Glutamatergic neuron (in vitro differentiated cells): Measurements from ENCODE around the gene CCDC33. TPM values are rescaled to one million over a fixed set of nuclear protein-coding genes. Genes with fewer than 3 reads are reported as not detected.

Experiments used
- DNase-seq: peaks from one replicate; pipeline ENCODE4 v3.0.0; 2022
- H3K27ac Mint-ChIP-seq: one replicate; pipeline ENCODE4 v1.8.0; 2020; ENCODE audit warnings: mild to moderate bottlenecking, mixed read lengths, inconsistent platforms; ENCODE audit not compliant: unreplicated experiment
- H3K27me3 Mint-ChIP-seq: one replicate; pipeline ENCODE4 v1.8.0; 2020; ENCODE audit warnings: mild to moderate bottlenecking, moderate library complexity, mixed read lengths, inconsistent platforms; ENCODE audit not compliant: unreplicated experiment
- H3K36me3 Mint-ChIP-seq: one replicate; pipeline ENCODE4 v1.8.0; 2020; ENCODE audit warnings: mild to moderate bottlenecking, mixed read lengths, inconsistent platforms; ENCODE audit not compliant: unreplicated experiment
- H3K4me1 Mint-ChIP-seq: one replicate; pipeline ENCODE4 v1.8.0; 2020; ENCODE audit warnings: mild to moderate bottlenecking, low read depth, mixed read lengths, inconsistent platforms; ENCODE audit not compliant: unreplicated experiment
- H3K4me3 Mint-ChIP-seq: one replicate; pipeline ENCODE4 v1.8.0; 2020; ENCODE audit warnings: mild to moderate bottlenecking, mixed read lengths, inconsistent platforms; ENCODE audit not compliant: unreplicated experiment
- H3K9me3 Mint-ChIP-seq: one replicate; pipeline ENCODE4 v1.8.0; 2020; ENCODE audit warnings: mild to moderate bottlenecking, moderate library complexity, mixed read lengths, inconsistent platforms; ENCODE audit not compliant: unreplicated experiment
- total RNA-seq: library from RNA; stranded (reverse); fragmentation: NEBNext Ultra II Directional; extraction: Animal tissue kit (Norgen Biotek cat#: 25700); gene quantifications from one replicate; pipeline ENCODE4 v1.2.1, GENCODE V29; 2021; ENCODE audit not compliant: unreplicated experiment
- TF ChIP-seq, protein P1 (sequence below): fragments of 200-600 bp; sonication (generic); IDR thresholded peaks from one replicate; pipeline ENCODE4 v1.5.0; 2021; ENCODE audit not compliant: partially characterized antibody, unreplicated experiment

CCDC33 gene
- total RNA-seq, 1 donor from 2014 or later, result 0.49 TPM

DNA sequence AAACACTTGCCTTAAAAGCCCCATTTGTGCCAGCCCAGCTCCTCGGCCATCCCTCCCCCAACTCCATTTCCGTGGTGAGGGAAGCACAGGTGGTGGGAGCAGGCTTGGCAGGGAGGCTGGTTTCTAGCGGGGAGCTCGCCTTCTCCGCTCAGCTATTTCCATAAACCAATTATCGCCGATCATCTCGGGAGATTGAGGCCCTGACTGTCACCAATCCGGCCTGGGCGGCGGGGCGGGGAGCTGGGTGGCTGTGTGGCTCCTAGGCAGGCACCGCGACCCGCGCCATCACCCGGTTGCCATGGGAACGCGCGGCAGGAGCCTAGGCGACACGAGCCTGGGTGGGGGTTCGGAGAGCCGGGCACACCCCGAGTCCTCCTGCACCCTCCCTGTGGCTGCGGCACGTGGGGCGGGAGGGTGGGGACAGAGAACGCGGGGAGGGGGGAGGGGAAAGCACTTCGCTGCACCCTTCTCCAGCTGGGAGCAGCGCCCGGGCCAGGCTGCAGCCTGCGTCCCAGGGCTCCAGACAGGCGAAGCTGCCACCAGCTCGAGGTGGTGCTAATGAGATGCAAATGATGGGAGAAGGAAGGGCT, 9.3 kb downstream of the CCDC33 start:
- H3K27me3 Mint-ChIP-seq, result peaks cover 10% of the 10 kb centered on the region
- peak; percentile 78 for DNase-seq
- H3K27ac Mint-ChIP-seq, result peak overlapping the region; percentile 8
- peaks cover 10% of the 10 kb centered on the region for H3K9me3 Mint-ChIP-seq
- no peaks in the 10 kb centered on the region for H3K36me3 Mint-ChIP-seq
- TF ChIP-seq, protein P1, sequence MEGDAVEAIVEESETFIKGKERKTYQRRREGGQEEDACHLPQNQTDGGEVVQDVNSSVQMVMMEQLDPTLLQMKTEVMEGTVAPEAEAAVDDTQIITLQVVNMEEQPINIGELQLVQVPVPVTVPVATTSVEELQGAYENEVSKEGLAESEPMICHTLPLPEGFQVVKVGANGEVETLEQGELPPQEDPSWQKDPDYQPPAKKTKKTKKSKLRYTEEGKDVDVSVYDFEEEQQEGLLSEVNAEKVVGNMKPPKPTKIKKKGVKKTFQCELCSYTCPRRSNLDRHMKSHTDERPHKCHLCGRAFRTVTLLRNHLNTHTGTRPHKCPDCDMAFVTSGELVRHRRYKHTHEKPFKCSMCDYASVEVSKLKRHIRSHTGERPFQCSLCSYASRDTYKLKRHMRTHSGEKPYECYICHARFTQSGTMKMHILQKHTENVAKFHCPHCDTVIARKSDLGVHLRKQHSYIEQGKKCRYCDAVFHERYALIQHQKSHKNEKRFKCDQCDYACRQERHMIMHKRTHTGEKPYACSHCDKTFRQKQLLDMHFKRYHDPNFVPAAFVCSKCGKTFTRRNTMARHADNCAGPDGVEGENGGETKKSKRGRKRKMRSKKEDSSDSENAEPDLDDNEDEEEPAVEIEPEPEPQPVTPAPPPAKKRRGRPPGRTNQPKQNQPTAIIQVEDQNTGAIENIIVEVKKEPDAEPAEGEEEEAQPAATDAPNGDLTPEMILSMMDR, result no peak
- H3K4me1 Mint-ChIP-seq, result peaks cover 20% of the 10 kb centered on the region
- H3K4me3 Mint-ChIP-seq, result peak overlapping the region; percentile 81

DNA sequence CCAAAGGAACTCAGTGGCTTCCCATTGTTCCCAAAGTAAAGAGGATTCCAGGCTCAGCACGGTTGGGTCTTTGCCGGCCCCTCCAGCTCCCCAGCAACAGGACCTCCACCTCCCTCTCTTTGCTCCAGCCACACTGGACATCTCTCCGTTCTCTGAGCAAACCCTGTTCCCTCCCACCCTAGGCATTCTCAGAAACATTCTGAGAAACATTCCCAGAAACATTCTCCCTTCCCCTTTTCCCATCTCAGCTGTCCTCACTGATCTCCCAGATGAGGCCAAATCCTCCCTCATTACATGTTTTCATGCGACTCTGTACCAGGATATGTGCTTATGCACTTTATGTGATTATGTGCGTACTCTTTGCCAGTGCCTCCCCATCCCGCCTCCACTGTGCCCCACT, 14.1 kb downstream of the CCDC33 start:
- no peaks in the 10 kb centered on the region for H3K36me3 Mint-ChIP-seq
- H3K4me3 Mint-ChIP-seq, result no peak overlapping the region
- TF ChIP-seq, protein P1, result no peak
- peaks cover 9% of the 10 kb centered on the region for H3K4me1 Mint-ChIP-seq
- H3K9me3 Mint-ChIP-seq, result peaks cover 10% of the 10 kb centered on the region
- no peak overlapping the region for H3K27ac Mint-ChIP-seq
- peaks cover 4% of the 10 kb centered on the region for H3K27me3 Mint-ChIP-seq
- no peak for DNase-seq

DNA sequence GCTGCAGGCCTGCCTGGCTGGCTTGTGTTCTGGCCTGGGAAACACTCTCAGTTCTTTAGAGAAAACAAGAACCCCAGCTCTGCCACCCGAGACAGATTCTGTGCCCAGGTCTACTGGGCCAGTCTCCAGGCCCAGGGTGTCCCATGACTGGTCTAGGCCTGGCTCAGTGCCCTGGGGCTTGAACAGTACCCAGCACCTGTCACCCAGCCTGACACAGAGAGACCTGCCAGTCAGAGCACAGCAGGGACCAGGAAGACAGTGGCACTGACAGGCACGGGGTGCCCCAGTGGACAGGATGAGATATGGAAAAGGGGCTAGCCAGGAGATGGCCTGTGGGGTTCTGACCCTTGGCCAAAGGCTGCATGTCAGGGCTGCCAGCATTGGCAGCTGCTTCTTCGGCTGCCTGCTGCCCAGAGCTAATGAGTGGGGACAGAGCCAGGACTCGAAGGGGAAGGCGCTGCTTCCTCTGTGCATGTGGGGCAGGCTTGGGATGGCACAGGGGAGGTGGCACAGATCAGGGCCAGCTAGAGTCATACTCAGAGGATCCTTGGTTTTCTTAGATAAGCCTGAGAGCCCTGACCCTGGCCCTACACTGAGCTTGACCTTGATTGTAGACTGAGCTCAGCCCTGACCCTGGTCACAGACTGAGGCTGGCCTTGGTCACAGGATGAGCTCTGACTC, 15.1 kb downstream of the CCDC33 start:
- Mint-ChIP-seq H3K27ac (no peak overlapping the region), H3K9me3 (peaks cover 7% of the 10 kb centered on the region), H3K36me3 (no peaks in the 10 kb centered on the region), H3K4me3 (no peak overlapping the region), H3K27me3 (peaks cover 3% of the 10 kb centered on the region), H3K4me1 (peaks cover 6% of the 10 kb centered on the region)
- no peak for DNase-seq
- TF ChIP-seq, protein P1, result no peak

DNA sequence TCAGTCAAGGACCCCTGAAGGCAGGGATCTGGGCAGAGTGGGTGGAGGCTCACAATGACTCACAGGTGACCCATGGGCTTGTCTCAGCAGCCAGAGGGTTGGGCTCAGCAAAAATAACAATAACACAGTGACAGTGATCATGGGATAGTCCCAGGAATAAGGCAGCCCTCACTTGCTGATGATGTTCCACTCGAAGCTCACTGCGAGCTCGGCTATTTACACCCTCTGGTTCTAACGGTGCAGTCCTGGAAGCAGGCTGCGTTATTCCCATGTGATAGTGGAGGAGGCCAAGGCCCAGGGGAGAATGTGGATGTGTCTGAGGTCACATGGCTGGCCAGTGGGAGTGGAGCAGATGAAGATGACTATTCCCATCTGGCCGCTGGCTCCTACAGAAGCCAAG, 16.2 kb downstream of the CCDC33 start:
- Mint-ChIP-seq H3K27me3 (peaks cover 3% of the 10 kb centered on the region), H3K4me1 (peaks cover 12% of the 10 kb centered on the region), H3K4me3 (no peak overlapping the region), H3K36me3 (no peaks in the 10 kb centered on the region), H3K9me3 (peaks cover 9% of the 10 kb centered on the region), H3K27ac (no peak overlapping the region)
- DNase-seq, result no peak
- TF ChIP-seq, protein P1, result no peak

DNA sequence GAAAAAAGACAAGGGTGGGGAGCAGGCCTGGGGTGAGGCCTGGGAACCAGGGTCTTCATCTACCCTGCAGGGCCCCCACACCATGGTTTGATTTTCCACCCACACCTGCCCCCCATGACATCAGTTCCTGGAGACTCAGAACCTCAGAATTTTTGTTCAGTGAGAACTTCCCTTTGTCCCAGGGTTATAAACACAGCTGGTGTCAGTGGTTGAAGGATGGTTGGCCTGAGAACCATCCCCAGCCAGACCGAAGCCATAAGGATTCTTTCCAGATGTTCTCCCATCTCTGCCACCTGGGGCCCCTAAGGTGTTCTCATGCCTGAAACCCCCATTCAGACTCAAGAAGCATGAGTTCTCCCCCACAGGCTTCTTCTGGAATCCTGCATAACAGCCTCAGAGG, 16.6 kb downstream of the CCDC33 start:
- peaks cover 12% of the 10 kb centered on the region for H3K4me1 Mint-ChIP-seq
- no peaks in the 10 kb centered on the region for H3K36me3 Mint-ChIP-seq
- TF ChIP-seq, protein P1, result no peak
- peaks cover 3% of the 10 kb centered on the region for H3K27me3 Mint-ChIP-seq
- DNase-seq, result no peak
- H3K9me3 Mint-ChIP-seq, result peaks cover 9% of the 10 kb centered on the region
- H3K4me3 Mint-ChIP-seq, result no peak overlapping the region
- H3K27ac Mint-ChIP-seq, result no peak overlapping the region
